Measurements from ENCODE around the gene GPC5. TPM values are rescaled to one million over a fixed set of nuclear protein-coding genes. Genes with fewer than 3 reads are reported as not detected.

Gene GPC5
- total RNA-seq, 1 experiment from 2014 or later = 0.21 TPM

- intact Hi-C loops (cut with micrococcal nuclease; ENCODE audit: unreplicated experiment) = no loop called here
- no peaks in the 10 kb centered on the region for H3K4me1 ChIP-seq (ENCODE audit: insufficient read depth, low read length, poor library complexity, severe bottlenecking)
- H3K27me3 ChIP-seq (replicated peaks; ENCODE audit: insufficient read depth, low read depth, low read length, poor library complexity) = no peaks in the 10 kb centered on the region
- no peak overlapping the region for H3K27ac ChIP-seq (ENCODE audit: low read depth, low read length, poor library complexity, severe bottlenecking)
- no peak for DNase-seq (ENCODE audit: low spot score)
- no peaks in the 10 kb centered on the region for H3K36me3 ChIP-seq (ENCODE audit: insufficient read depth, low read length, poor library complexity, severe bottlenecking)
- TF ChIP-seq EZH2 (IDR thresholded peaks at IDR 0.05; ENCODE audit: borderline replicate concordance, low read depth, low read length, poor library complexity, severe bottlenecking) (no peak), CTCF (conservative IDR thresholded peaks at IDR 0.05; ENCODE audit: low read depth, low read length) (no peak)
- ChIA-PET POLR2A (ENCODE audit: low non-redundant PET) (no interaction called here), CTCF (no interaction called here)
- no peak overlapping the region for H3K4me3 ChIP-seq (ENCODE audit: low read depth, low read length, poor library complexity, severe bottlenecking)
- BruUV-seq (replicated peaks) = no TSS peak
- no peaks in the 10 kb centered on the region for H3K9me3 ChIP-seq (ENCODE audit: low read depth, low read length, poor library complexity, severe bottlenecking)
Observed at GRCh38 chr13:91661692-91662490, 263.5 kb downstream of the GPC5 start.

GRCh38 chr13:91664039-91664438 is 265.6 kb downstream of the GPC5 start:
- no peaks in the 10 kb centered on the region for H3K9me3 ChIP-seq (ENCODE audit: low read depth, low read length, poor library complexity, severe bottlenecking)
- intact Hi-C loops (cut with micrococcal nuclease; ENCODE audit: unreplicated experiment) = no loop called here
- H3K27me3 ChIP-seq (replicated peaks; ENCODE audit: insufficient read depth, low read depth, low read length, poor library complexity) = no peaks in the 10 kb centered on the region
- TF ChIP-seq EZH2 (IDR thresholded peaks at IDR 0.05; ENCODE audit: borderline replicate concordance, low read depth, low read length, poor library complexity, severe bottlenecking) (no peak), CTCF (conservative IDR thresholded peaks at IDR 0.05; ENCODE audit: low read depth, low read length) (no peak)
- H3K27ac ChIP-seq (ENCODE audit: low read depth, low read length, poor library complexity, severe bottlenecking) = no peak overlapping the region
- POLR2A ChIA-PET (ENCODE audit: low non-redundant PET) = no interaction called here
- no peaks in the 10 kb centered on the region for H3K4me1 ChIP-seq (ENCODE audit: insufficient read depth, low read length, poor library complexity, severe bottlenecking)
- CTCF ChIA-PET = no interaction called here
- H3K4me3 ChIP-seq (ENCODE audit: low read depth, low read length, poor library complexity, severe bottlenecking) = no peak overlapping the region
- no TSS peak for BruUV-seq (replicated peaks)
- H3K36me3 ChIP-seq (ENCODE audit: insufficient read depth, low read length, poor library complexity, severe bottlenecking) = no peaks in the 10 kb centered on the region
- no peak for DNase-seq (ENCODE audit: low spot score)

- no peak overlapping the region for H3K27ac ChIP-seq (ENCODE audit: low read depth, low read length, poor library complexity, severe bottlenecking)
- H3K9me3 ChIP-seq (ENCODE audit: low read depth, low read length, poor library complexity, severe bottlenecking) = no peaks in the 10 kb centered on the region
- ChIA-PET CTCF (no interaction called here), POLR2A (ENCODE audit: low non-redundant PET) (no interaction called here)
- DNase-seq (ENCODE audit: low spot score) = no peak
- H3K4me1 ChIP-seq (ENCODE audit: insufficient read depth, low read length, poor library complexity, severe bottlenecking) = no peaks in the 10 kb centered on the region
- no peaks in the 10 kb centered on the region for H3K36me3 ChIP-seq (ENCODE audit: insufficient read depth, low read length, poor library complexity, severe bottlenecking)
- no TSS peak for BruUV-seq (replicated peaks)
- TF ChIP-seq EZH2 (IDR thresholded peaks at IDR 0.05; ENCODE audit: borderline replicate concordance, low read depth, low read length, poor library complexity, severe bottlenecking) (no peak), CTCF (conservative IDR thresholded peaks at IDR 0.05; ENCODE audit: low read depth, low read length) (no peak)
- intact Hi-C loops (cut with micrococcal nuclease; ENCODE audit: unreplicated experiment) = no loop called here
- no peaks in the 10 kb centered on the region for H3K27me3 ChIP-seq (replicated peaks; ENCODE audit: insufficient read depth, low read depth, low read length, poor library complexity)
- no peak overlapping the region for H3K4me3 ChIP-seq (ENCODE audit: low read depth, low read length, poor library complexity, severe bottlenecking)
Observed at GRCh38 chr13:91667486-91667885, 269.1 kb downstream of the GPC5 start.

All from A673 (cell line).